Measurements from ENCODE around the gene THSD4. TPM values are rescaled to one million over a fixed set of nuclear protein-coding genes. Genes with fewer than 3 reads are reported as not detected.
"Not testable (repeated sequence)": the region's sequence is repeated elsewhere in the genome, so short reads cannot be mapped to it uniquely, and the experiment has no call there.

The THSD4 gene
- polyA plus RNA-seq, 1 donor (not counting 4 experiments of a cell fraction or from before 2014, with no cell fraction given) = 24.5 TPM

GRCh38 chr15:71170163-71170562 is 54.9 kb downstream of the THSD4 start:
- no peak for DNase-seq (ENCODE audit: low read depth, low spot score)

GRCh38 chr15:71171195-71171594 is 55.9 kb downstream of the THSD4 start:
- no peaks in the 10 kb centered on the region for H3K9me1 ChIP-seq (ENCODE audit: control insufficient read depth, extremely low read depth, insufficient read depth, low read length)
- no peaks in the 10 kb centered on the region for H3K27me3 ChIP-seq (ENCODE audit: control insufficient read depth, extremely low read depth, insufficient read depth, low read length)
- no peak overlapping the region for H3K9ac ChIP-seq (ENCODE audit: control insufficient read depth, extremely low read depth, insufficient read depth, low read length)
- no peaks in the 10 kb centered on the region for H3K4me1 ChIP-seq (ENCODE audit: control insufficient read depth, extremely low read depth, insufficient read depth, low read length)
- H2AFZ ChIP-seq (ENCODE audit: control insufficient read depth, low read length) = no peak overlapping the region
- H3K27ac ChIP-seq (ENCODE audit: control insufficient read depth, insufficient read depth, low read length) = no peak overlapping the region
- H3K4me2 ChIP-seq (ENCODE audit: control insufficient read depth, extremely low read depth, insufficient read depth, low read depth, low read length) = no peak overlapping the region
- dilution Hi-C loops (cut with MboI; ENCODE audit: extremely low pct_ligation_motif_present, low sequenced_read_pairs) = no loop called here
- peaks cover 4 to 9% of the 10 kb centered on the region in 2 experiments for H3K36me3 ChIP-seq (ENCODE audit: control insufficient read depth in 2 of 2, extremely low read depth in 1 of 2, insufficient read depth in 2 of 2, low read length in 2 of 2)
- DNase-seq (ENCODE audit: low read depth, low spot score) = no peak
- TF ChIP-seq EZH2 (IDR thresholded peaks at IDR 0.05; ENCODE audit: low read length) = no peak
- no peak for TF ChIP-seq CTCF (optimal IDR thresholded peaks at IDR 0.05 in 1 of 3, IDR thresholded peaks at IDR 0.05 in 1 of 3, conservative IDR thresholded peaks at IDR 0.05 in 1 of 3; ENCODE audit: extremely low read depth in 1 of 3, insufficient read depth in 2 of 3, low read length in 3 of 3)
- FAIRE-seq = no peak
- no peak overlapping the region for H3K4me3 ChIP-seq (ENCODE audit: control insufficient read depth in 2 of 3, extremely low read depth in 1 of 3, insufficient read depth in 2 of 3, low read depth in 1 of 3, low read length in 3 of 3)
- peaks cover 3% of the 10 kb centered on the region for H3K9me3 ChIP-seq (ENCODE audit: control insufficient read depth, low read depth, low read length)
- H3K79me2 ChIP-seq (ENCODE audit: control insufficient read depth, insufficient read depth, low read length) = peaks cover 4% of the 10 kb centered on the region
- H4K20me1 ChIP-seq (ENCODE audit: control insufficient read depth, extremely low read depth, insufficient read depth, low read length) = no peaks in the 10 kb centered on the region

More at GRCh38 chr15:71170163-71170562, 54.9 kb downstream of the THSD4 start:
- no peak overlapping the region for H3K27ac ChIP-seq (ENCODE audit: control insufficient read depth, insufficient read depth, low read length)
- no peak overlapping the region for H3K9ac ChIP-seq (ENCODE audit: control insufficient read depth, extremely low read depth, insufficient read depth, low read length)
- no peak for TF ChIP-seq EZH2 (IDR thresholded peaks at IDR 0.05; ENCODE audit: low read length)
- no peak for TF ChIP-seq CTCF (optimal IDR thresholded peaks at IDR 0.05 in 1 of 3, IDR thresholded peaks at IDR 0.05 in 1 of 3, conservative IDR thresholded peaks at IDR 0.05 in 1 of 3; ENCODE audit: extremely low read depth in 1 of 3, insufficient read depth in 2 of 3, low read length in 3 of 3)
- dilution Hi-C loops (cut with MboI; ENCODE audit: extremely low pct_ligation_motif_present, low sequenced_read_pairs) = no loop called here
- peaks cover 3% of the 10 kb centered on the region for H3K9me3 ChIP-seq (ENCODE audit: control insufficient read depth, low read depth, low read length)
- H3K4me2 ChIP-seq (ENCODE audit: control insufficient read depth, extremely low read depth, insufficient read depth, low read depth, low read length) = no peak overlapping the region
- no peak overlapping the region for H2AFZ ChIP-seq (ENCODE audit: control insufficient read depth, low read length)
- no peaks in the 10 kb centered on the region for H4K20me1 ChIP-seq (ENCODE audit: control insufficient read depth, extremely low read depth, insufficient read depth, low read length)
- peak; percentile 39 for FAIRE-seq
- no peaks in the 10 kb centered on the region for H3K9me1 ChIP-seq (ENCODE audit: control insufficient read depth, extremely low read depth, insufficient read depth, low read length)
- peaks cover 13% of the 10 kb centered on the region for H3K79me2 ChIP-seq (ENCODE audit: control insufficient read depth, insufficient read depth, low read length)
- H3K4me1 ChIP-seq (ENCODE audit: control insufficient read depth, extremely low read depth, insufficient read depth, low read length) = no peaks in the 10 kb centered on the region
- H3K4me3 ChIP-seq (ENCODE audit: control insufficient read depth in 2 of 3, extremely low read depth in 1 of 3, insufficient read depth in 2 of 3, low read depth in 1 of 3, low read length in 3 of 3) = no peak overlapping the region
- H3K36me3 ChIP-seq (ENCODE audit: control insufficient read depth in 2 of 2, extremely low read depth in 1 of 2, insufficient read depth in 2 of 2, low read length in 2 of 2) = peaks cover 5 to 9% of the 10 kb centered on the region in 2 experiments
- H3K27me3 ChIP-seq (ENCODE audit: control insufficient read depth, extremely low read depth, insufficient read depth, low read length) = no peaks in the 10 kb centered on the region

GRCh38 chr15:71174360-71174759 is 59.1 kb downstream of the THSD4 start:
- H4K20me1 ChIP-seq (ENCODE audit: control insufficient read depth, extremely low read depth, insufficient read depth, low read length); H3K4me3 ChIP-seq (ENCODE audit: control insufficient read depth in 2 of 3, extremely low read depth in 1 of 3, insufficient read depth in 2 of 3, low read depth in 1 of 3, low read length in 3 of 3); H3K27ac ChIP-seq (ENCODE audit: control insufficient read depth, insufficient read depth, low read length); H3K9me1 ChIP-seq (ENCODE audit: control insufficient read depth, extremely low read depth, insufficient read depth, low read length); dilution Hi-C loops (cut with MboI; ENCODE audit: extremely low pct_ligation_motif_present, low sequenced_read_pairs); H3K4me2 ChIP-seq (ENCODE audit: control insufficient read depth, extremely low read depth, insufficient read depth, low read depth, low read length); H3K36me3 ChIP-seq (ENCODE audit: control insufficient read depth in 2 of 2, extremely low read depth in 1 of 2, insufficient read depth in 2 of 2, low read length in 2 of 2); H2AFZ ChIP-seq (ENCODE audit: control insufficient read depth, low read length); H3K79me2 ChIP-seq (ENCODE audit: control insufficient read depth, insufficient read depth, low read length); H3K9me3 ChIP-seq (ENCODE audit: control insufficient read depth, low read depth, low read length); FAIRE-seq; H3K4me1 ChIP-seq (ENCODE audit: control insufficient read depth, extremely low read depth, insufficient read depth, low read length); H3K9ac ChIP-seq (ENCODE audit: control insufficient read depth, extremely low read depth, insufficient read depth, low read length); DNase-seq (ENCODE audit: low read depth, low spot score); H3K27me3 ChIP-seq (ENCODE audit: control insufficient read depth, extremely low read depth, insufficient read depth, low read length): not testable (repeated sequence)
